ENCODE measurements around the gene MLIP.

DNA sequence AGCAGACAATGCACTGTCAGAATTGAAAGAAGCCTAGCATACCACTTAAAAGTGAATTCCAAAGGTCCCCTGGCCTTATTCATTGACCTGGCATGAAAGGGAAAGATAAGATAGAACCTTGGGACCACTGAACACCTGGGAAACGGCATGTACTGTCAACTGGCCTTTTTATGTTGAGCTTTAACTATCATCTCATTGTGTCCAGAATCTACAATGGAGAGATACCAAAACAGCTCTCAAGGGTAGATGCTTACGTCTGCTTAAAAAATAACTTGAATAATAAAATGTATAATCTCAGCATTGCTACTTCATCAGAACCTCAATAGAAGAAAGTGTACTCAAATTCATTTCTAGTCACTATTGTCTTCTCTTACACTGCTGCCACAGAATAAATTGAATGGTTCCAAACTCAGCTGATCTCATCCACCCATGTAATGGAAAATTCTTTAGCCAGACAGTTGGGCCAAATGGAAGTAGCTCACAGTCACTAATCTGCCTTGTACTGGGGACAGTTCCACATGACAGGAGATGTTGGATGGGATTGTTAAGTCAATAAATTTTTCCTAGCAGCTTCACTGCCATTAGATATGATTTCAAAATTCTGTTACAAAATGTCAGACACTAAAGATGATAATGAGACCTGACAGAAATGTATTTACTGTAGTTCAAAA lies 93.8 kb downstream of the MLIP start:
- TF ChIP-seq EP300 (IDR thresholded peaks at IDR 0.05; ENCODE audit: borderline replicate concordance) (peak; percentile 53; the same call in 1 of the 2 replicates), YY1 (IDR thresholded peaks at IDR 0.05; ENCODE audit: low read depth) (no peak), TAF1 (IDR thresholded peaks at IDR 0.05; ENCODE audit: low read depth) (no peak), NFIC (IDR thresholded peaks at IDR 0.05) (peak; percentile 36; the same call in 1 of the 2 replicates), FOXM1 (IDR thresholded peaks at IDR 0.05; ENCODE audit: borderline replicate concordance, low read depth) (0 out of 2 replicates have a peak, but pooled peaks have one; percentile 18), TCF12 (IDR thresholded peaks at IDR 0.05; ENCODE audit: low read depth) (peak; percentile 48; the same call in 1 of the 2 replicates), EGR1 (IDR thresholded peaks at IDR 0.05) (no peak), CREB1 (IDR thresholded peaks at IDR 0.05; ENCODE audit: low read depth) (no peak), RAD21 (IDR thresholded peaks at IDR 0.05; ENCODE audit: low read depth) (no peak), CEBPB (IDR thresholded peaks at IDR 0.05) (no peak)
- TF ChIP-seq, protein P1, sequence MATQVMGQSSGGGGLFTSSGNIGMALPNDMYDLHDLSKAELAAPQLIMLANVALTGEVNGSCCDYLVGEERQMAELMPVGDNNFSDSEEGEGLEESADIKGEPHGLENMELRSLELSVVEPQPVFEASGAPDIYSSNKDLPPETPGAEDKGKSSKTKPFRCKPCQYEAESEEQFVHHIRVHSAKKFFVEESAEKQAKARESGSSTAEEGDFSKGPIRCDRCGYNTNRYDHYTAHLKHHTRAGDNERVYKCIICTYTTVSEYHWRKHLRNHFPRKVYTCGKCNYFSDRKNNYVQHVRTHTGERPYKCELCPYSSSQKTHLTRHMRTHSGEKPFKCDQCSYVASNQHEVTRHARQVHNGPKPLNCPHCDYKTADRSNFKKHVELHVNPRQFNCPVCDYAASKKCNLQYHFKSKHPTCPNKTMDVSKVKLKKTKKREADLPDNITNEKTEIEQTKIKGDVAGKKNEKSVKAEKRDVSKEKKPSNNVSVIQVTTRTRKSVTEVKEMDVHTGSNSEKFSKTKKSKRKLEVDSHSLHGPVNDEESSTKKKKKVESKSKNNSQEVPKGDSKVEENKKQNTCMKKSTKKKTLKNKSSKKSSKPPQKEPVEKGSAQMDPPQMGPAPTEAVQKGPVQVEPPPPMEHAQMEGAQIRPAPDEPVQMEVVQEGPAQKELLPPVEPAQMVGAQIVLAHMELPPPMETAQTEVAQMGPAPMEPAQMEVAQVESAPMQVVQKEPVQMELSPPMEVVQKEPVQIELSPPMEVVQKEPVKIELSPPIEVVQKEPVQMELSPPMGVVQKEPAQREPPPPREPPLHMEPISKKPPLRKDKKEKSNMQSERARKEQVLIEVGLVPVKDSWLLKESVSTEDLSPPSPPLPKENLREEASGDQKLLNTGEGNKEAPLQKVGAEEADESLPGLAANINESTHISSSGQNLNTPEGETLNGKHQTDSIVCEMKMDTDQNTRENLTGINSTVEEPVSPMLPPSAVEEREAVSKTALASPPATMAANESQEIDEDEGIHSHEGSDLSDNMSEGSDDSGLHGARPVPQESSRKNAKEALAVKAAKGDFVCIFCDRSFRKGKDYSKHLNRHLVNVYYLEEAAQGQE (IDR thresholded peaks at IDR 0.05; ENCODE audit: low read depth) = no peak

All from Ishikawa (cell line).